H9 (cell line): ENCODE data around the gene SLAMF1. TPM values are rescaled to one million over a fixed set of nuclear protein-coding genes. Genes with fewer than 3 reads are reported as not detected.

ENCODE experiments used
- DNase-seq: peaks from one replicate; pipeline ENCODE4 v3.0.0-alpha.2; 2017
- H2AFZ ChIP-seq: one replicate; pipeline ENCODE4 v1.6.1; 2013; ENCODE audit warnings: mild to moderate bottlenecking, low read length, control low read depth, moderate library complexity
- H2AK5ac ChIP-seq: 2 replicates; pipeline ENCODE4 v1.6.1; 2013; ENCODE audit warnings: low read length, control low read depth, mixed read lengths; ENCODE audit not compliant: insufficient read length
- H2BK120ac ChIP-seq: one replicate; pipeline ENCODE4 v1.6.1; 2013; ENCODE audit warnings: low read depth, mild to moderate bottlenecking, low read length, control low read depth, inconsistent platforms; ENCODE audit not compliant: poor library complexity, severe bottlenecking
- H2BK12ac ChIP-seq: 2 replicates; pipeline ENCODE4 v1.6.1; 2013; ENCODE audit warnings: low read length, control low read depth, mixed read lengths, low read depth; ENCODE audit not compliant: insufficient read length
- H2BK15ac ChIP-seq: 2 replicates; pipeline ENCODE4 v1.6.1; 2013; ENCODE audit warnings: low read depth, low read length, control low read depth
- H2BK20ac ChIP-seq: one replicate; pipeline ENCODE4 v1.6.1; 2013; ENCODE audit warnings: low read depth, mild to moderate bottlenecking, low read length, control low read depth, inconsistent platforms; ENCODE audit not compliant: poor library complexity, severe bottlenecking
- H2BK5ac ChIP-seq: 2 replicates; pipeline ENCODE4 v1.6.1; 2013; ENCODE audit warnings: low read length, control low read depth, mixed read lengths; ENCODE audit not compliant: insufficient read length
- H3K14ac ChIP-seq: 2 replicates; pipeline ENCODE4 v1.6.1; 2013; ENCODE audit warnings: low read length, control low read depth; ENCODE audit not compliant: insufficient read depth
- H3K18ac ChIP-seq: 2 replicates; pipeline ENCODE4 v1.6.1; 2013; ENCODE audit warnings: low read depth, mild to moderate bottlenecking, mixed read lengths, low read length, control low read depth; ENCODE audit not compliant: insufficient read length
- H3K23ac ChIP-seq: 2 replicates; pipeline ENCODE4 v1.6.1; 2013; ENCODE audit warnings: low read length, control low read depth, mixed read lengths, low read depth; ENCODE audit not compliant: insufficient read length
- H3K23me2 ChIP-seq: 2 replicates; pipeline ENCODE4 v1.6.1; 2013; ENCODE audit warnings: low read depth, mild to moderate bottlenecking, mixed read lengths, low read length, control low read depth; ENCODE audit not compliant: insufficient read length, poor library complexity, severe bottlenecking
- H3K27ac ChIP-seq: 2 replicates; pipeline ENCODE4 v1.5.1; 2013; ENCODE audit warnings: low read length, control low read depth, mixed read lengths, low read depth; ENCODE audit not compliant: insufficient read length
- H3K27me3 ChIP-seq: 2 replicates; pipeline ENCODE4 v1.6.1; 2013; ENCODE audit warnings: low read length, control low read depth, inconsistent platforms; ENCODE audit not compliant: insufficient read depth
- H3K4ac ChIP-seq: 2 replicates; pipeline ENCODE4 v1.6.1; 2013; ENCODE audit warnings: low read depth, mild to moderate bottlenecking, control low read depth, inconsistent platforms, low read length, moderate library complexity
- H3K4me1 ChIP-seq: 2 replicates; pipeline ENCODE4 v1.6.1; 2013; ENCODE audit warnings: low read length, control low read depth, inconsistent platforms; ENCODE audit not compliant: insufficient read depth
- H3K4me2 ChIP-seq: 2 replicates; pipeline ENCODE4 v1.6.1; 2013; ENCODE audit warnings: low read length, control low read depth, mixed read lengths; ENCODE audit not compliant: insufficient read length, insufficient read depth
- H3K56ac ChIP-seq: 2 replicates; pipeline ENCODE4 v1.6.1; 2013; ENCODE audit warnings: low read depth, mild to moderate bottlenecking, mixed read lengths, low read length, control low read depth; ENCODE audit not compliant: insufficient read length
- H3K79me1 ChIP-seq: 2 replicates; pipeline ENCODE4 v1.6.1; 2013; ENCODE audit warnings: low read depth, mild to moderate bottlenecking, moderate library complexity, low read length, control low read depth, inconsistent platforms; ENCODE audit not compliant: insufficient read depth, poor library complexity, severe bottlenecking
- H3K79me2 ChIP-seq: 2 replicates; pipeline ENCODE4 v1.6.1; 2013; ENCODE audit warnings: low read length, control low read depth, inconsistent platforms; ENCODE audit not compliant: insufficient read depth
- H3K9ac ChIP-seq: 2 replicates; pipeline ENCODE4 v1.6.1; 2013; ENCODE audit warnings: low read length, control low read depth, mixed read lengths; ENCODE audit not compliant: insufficient read length; ENCODE audit errors: extremely low read depth
- H3K9me3 ChIP-seq: one replicate; pipeline ENCODE4 v1.6.1; 2013; ENCODE audit warnings: low read depth, low read length, inconsistent platforms; ENCODE audit not compliant: control insufficient read depth
- H3T11ph ChIP-seq: one replicate; pipeline ENCODE4 v1.6.1; 2013; ENCODE audit warnings: mild to moderate bottlenecking, low read length, control low read depth, inconsistent platforms
- H4K20me1 ChIP-seq: one replicate; pipeline ENCODE4 v1.6.1; 2013; ENCODE audit not compliant: control insufficient read depth, insufficient read length, insufficient read depth
- H4K5ac ChIP-seq: 2 replicates; pipeline ENCODE4 v1.6.1; 2013; ENCODE audit warnings: low read depth, mild to moderate bottlenecking, mixed read lengths, low read length, control low read depth; ENCODE audit not compliant: insufficient read length
- H4K8ac ChIP-seq: replicated peaks from 2 replicates; pipeline ENCODE4 v1.6.1; 2013; ENCODE audit warnings: low read length, control low read depth, mixed read lengths, low read depth; ENCODE audit not compliant: insufficient read length
- H4K91ac ChIP-seq: 2 replicates; pipeline ENCODE4 v1.6.1; 2013; ENCODE audit warnings: low read depth, mild to moderate bottlenecking, moderate library complexity, mixed read lengths, low read length, control low read depth; ENCODE audit not compliant: insufficient read length
- H3K27ac Mint-ChIP-seq, 3 experiments: 2 replicates in 2 of 3; 3 replicates in 1 of 3; pipeline ENCODE4 v1.8.0; 2020 to 2021; ENCODE audit warnings: mixed read lengths in 3 of 3, mild to moderate bottlenecking in 1 of 3, moderate library complexity in 1 of 3
- H3K27me3 Mint-ChIP-seq: 2 replicates; pipeline ENCODE4 v1.8.0; 2021; ENCODE audit warnings: low read depth, mild to moderate bottlenecking, moderate library complexity, mixed read lengths
- H3K36me3 Mint-ChIP-seq, 3 experiments: 2 replicates in 2 of 3; 3 replicates in 1 of 3; pipeline ENCODE4 v1.8.0; 2020 to 2021; ENCODE audit warnings: low read depth in 3 of 3, mixed read lengths in 3 of 3; ENCODE audit not compliant: insufficient read depth in 1 of 3
- H3K4me1 Mint-ChIP-seq, 2 experiments: 2 replicates each; pipeline ENCODE4 v1.8.0; 2020; ENCODE audit warnings: mixed read lengths in 2 of 2
- H3K4me3 Mint-ChIP-seq, 2 experiments: 2 replicates in 1 of 2; 3 replicates in 1 of 2; pipeline ENCODE4 v1.8.0; 2020 to 2021; ENCODE audit warnings: mild to moderate bottlenecking in 2 of 2, mixed read lengths in 2 of 2, moderate library complexity in 1 of 2
- H3K9me3 Mint-ChIP-seq, 2 experiments: 2 replicates in 1 of 2; 3 replicates in 1 of 2; pipeline ENCODE4 v1.8.0; 2020; ENCODE audit warnings: mild to moderate bottlenecking in 2 of 2, mixed read lengths in 2 of 2, moderate library complexity in 1 of 2
- CTCF ChIP-seq: fragments of 200-600 bp; sonication (generic); conservative IDR thresholded peaks from 3 replicates; pipeline ENCODE4 v1.8.0; 2021; ENCODE audit warnings: antibody characterized with exemption, mild to moderate bottlenecking
- WGBS: extraction: QIAGEN DNeasy Blood & Tissue Kit; methylation state at CpG from one replicate; pipeline ENCODE4 v1.1.7; 2013; ENCODE audit warnings: missing lambda C conversion rate, low lambda C conversion rate, mixed read lengths; ENCODE audit not compliant: insufficient read length; ENCODE audit errors: extremely low coverage; 5-methylcytosine and 5-hydroxymethylcytosine counted together
- total RNA-seq: library from RNA; stranded (reverse); gene quantifications from 2 replicates; pipeline ENCODE4 v1.2.1, GENCODE V29; 2021

Gene SLAMF1
- total RNA-seq, 1 experiment from 2014 or later = not detected

GRCh38 chr1:160623227-160623633 is 23.6 kb downstream of the SLAMF1 start:
- H3K4me1 Mint-ChIP-seq = peaks cover 0 to 9% of the 10 kb centered on the region in 2 experiments; a peak in 2 of 4 replicates
- no peaks in the 10 kb centered on the region for H3K27me3 Mint-ChIP-seq
- Histone ChIP-seq H3K4me1 (no peaks in the 10 kb centered on the region), H3K23ac (no peak overlapping the region), H3K18ac (no peak overlapping the region), H2BK12ac (no peak overlapping the region), H2AK5ac (no peak overlapping the region), H3K79me2 (no peaks in the 10 kb centered on the region), H3K27me3 (no peaks in the 10 kb centered on the region), H4K91ac (no peak overlapping the region), H4K8ac (no peak overlapping the region), H2AFZ (no peak overlapping the region), H3K9ac (no peak overlapping the region), H2BK20ac (no peak overlapping the region), H3K23me2 (no peaks in the 10 kb centered on the region), H4K20me1 (no peaks in the 10 kb centered on the region), H3K56ac (no peak overlapping the region), H3K4me2 (no peak overlapping the region), H3K14ac (no peak overlapping the region), H3K27ac (no peak overlapping the region), H3T11ph (no peak overlapping the region), H4K5ac (no peak overlapping the region), H2BK120ac (no peak overlapping the region), H3K4ac (no peak overlapping the region), H3K9me3 (no peaks in the 10 kb centered on the region), H2BK15ac (no peak overlapping the region), H2BK5ac (no peak overlapping the region), H3K79me1 (no peaks in the 10 kb centered on the region)
- H3K4me3 Mint-ChIP-seq = no peak overlapping the region
- WGBS = no CpG with 5 or more reads among the region's 3 CpGs
- H3K36me3 Mint-ChIP-seq = peaks cover 4 to 6% (median 6%) of the 10 kb centered on the region in 3 experiments; a peak in 6 of 7 replicates
- peaks cover 0 to 4% of the 10 kb centered on the region in 2 experiments; a peak in 3 of 5 replicates for H3K9me3 Mint-ChIP-seq
- TF ChIP-seq CTCF = no peak
- DNase-seq = no peak
- H3K27ac Mint-ChIP-seq = no peak overlapping the region; a peak in 1 of 7 replicates
